ENCODE data around the gene PTRH2. TPM values are rescaled to one million over a fixed set of nuclear protein-coding genes. Genes with fewer than 3 reads are reported as not detected.

PTRH2 gene
- polyA plus RNA-seq, 3 donors: 13.4 to 27.0 (median 26.0) TPM

DNA sequence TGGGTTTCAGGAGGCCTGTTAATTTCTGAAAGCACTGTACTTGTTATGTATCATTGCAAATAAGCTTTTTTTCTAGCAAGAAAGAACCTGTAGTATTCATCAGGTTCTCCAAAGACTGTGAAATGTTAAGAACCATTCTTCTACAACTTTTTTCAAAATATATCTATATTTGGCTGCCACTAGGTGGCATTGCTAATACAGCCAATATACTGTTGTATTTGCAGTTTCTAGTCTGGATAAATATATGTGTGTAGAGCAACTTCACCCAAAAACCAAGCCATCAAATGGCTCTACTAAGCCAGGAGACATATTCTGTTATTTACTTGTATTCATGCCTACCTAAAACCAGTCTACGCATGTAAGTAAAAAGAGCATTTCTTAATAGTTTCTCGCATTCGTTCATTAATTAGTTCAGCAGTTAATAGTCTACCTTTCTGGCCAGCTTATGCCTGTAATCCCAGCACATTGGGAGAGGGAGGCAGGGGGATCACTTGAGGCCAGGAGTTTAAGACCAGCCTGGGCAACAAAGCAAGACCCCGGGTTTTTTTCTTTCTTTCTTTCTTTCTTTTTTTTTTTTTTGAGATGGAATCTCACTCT lies 39.7 kb upstream of the PTRH2 start:
- H3K79me2 ChIP-seq (ENCODE audit: insufficient read depth, low read length): peaks cover 32% of the 10 kb centered on the region
- H3K4me3 Mint-ChIP-seq: no peak overlapping the region
- no peaks in the 10 kb centered on the region for H3K27me3 ChIP-seq (ENCODE audit: control insufficient read depth in 2 of 2, insufficient read depth in 2 of 2, low read length in 2 of 2)
- peaks cover 0 to 4% (median 0%) of the 10 kb centered on the region in 7 donors for H3K9me3 Mint-ChIP-seq
- H3K27me3 Mint-ChIP-seq (ENCODE audit: low read depth in 3 of 3): peaks cover 0 to 2% (median 1%) of the 10 kb centered on the region in 3 donors
- H3K9ac ChIP-seq (ENCODE audit: insufficient read depth, low read length, poor library complexity, severe bottlenecking): no peak overlapping the region
- H3K27ac Mint-ChIP-seq: peak overlapping the region in 4 of 7 donors; percentile 30 to 80 (median 60)
- intact Hi-C loops (cut with micrococcal nuclease): no loop called here
- TF ChIP-seq CTCF (IDR thresholded peaks at IDR 0.05): peak; percentile 72
- H4K20me1 ChIP-seq (ENCODE audit: insufficient read depth, low read length): peaks cover 34% of the 10 kb centered on the region
- no peak overlapping the region for H3K4me2 ChIP-seq (replicated peaks; ENCODE audit: extremely low read depth, low read length, poor library complexity, severe bottlenecking)
- no peak overlapping the region for H2AFZ ChIP-seq (ENCODE audit: insufficient read depth, low read depth, low read length, poor library complexity, severe bottlenecking)
- peak; percentile 18 to 45 (median 22) for DNase-seq
- H3K4me1 ChIP-seq (ENCODE audit: control insufficient read depth in 1 of 2, insufficient read depth in 2 of 2, low read length in 2 of 2): peaks cover 10 to 14% of the 10 kb centered on the region in 2 donors
- peaks cover 12% of the 10 kb centered on the region for H3K4me1 Mint-ChIP-seq
- WGBS (ENCODE audit: insufficient coverage): no CpG with 5 or more reads among the region's 4 CpGs
- no peak overlapping the region for H3K4me3 ChIP-seq (replicated peaks in 1 of 3; ENCODE audit: low read depth in 2 of 3, low read length in 3 of 3)
- no peak overlapping the region for H3K27ac ChIP-seq (ENCODE audit: low read depth in 1 of 2, low read length in 2 of 2)
- H3K9me3 ChIP-seq (replicated peaks in 1 of 2; ENCODE audit: control insufficient read depth in 1 of 2, insufficient read depth in 1 of 2, low read length in 2 of 2): no peaks in the 10 kb centered on the region
- H3K36me3 Mint-ChIP-seq: peaks cover 32 to 64% of the 10 kb centered on the region in 2 donors
- H3K36me3 ChIP-seq (replicated peaks in 1 of 2; ENCODE audit: control insufficient read depth in 1 of 2, insufficient read depth in 2 of 2, low read length in 2 of 2): peaks cover 29 to 60% of the 10 kb centered on the region in 2 donors

DNA sequence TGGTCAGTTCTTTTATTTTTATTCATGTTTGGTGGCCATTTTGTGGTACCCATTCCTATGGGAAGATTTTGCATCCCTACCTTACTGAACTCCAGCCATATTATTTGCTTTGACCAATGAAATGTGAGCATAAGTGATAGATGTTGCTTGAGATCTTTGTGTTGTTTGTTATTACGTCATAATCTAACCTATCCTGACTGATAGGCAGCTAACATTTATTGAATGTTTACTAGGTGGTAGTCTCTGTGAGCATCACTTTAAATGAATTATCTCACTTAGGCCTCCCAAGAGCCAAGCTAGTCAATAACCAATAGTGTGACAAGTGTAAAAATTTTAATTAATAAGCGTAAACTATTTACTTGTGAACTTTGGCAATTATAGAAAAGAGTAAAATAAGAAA lies 37.8 kb upstream of the PTRH2 start:
- Histone ChIP-seq H3K36me3 (replicated peaks in 1 of 2; ENCODE audit: control insufficient read depth in 1 of 2, insufficient read depth in 2 of 2, low read length in 2 of 2) (peaks cover 43 to 72% of the 10 kb centered on the region in 2 donors), H3K9me3 (replicated peaks in 1 of 2; ENCODE audit: control insufficient read depth in 1 of 2, insufficient read depth in 1 of 2, low read length in 2 of 2) (no peaks in the 10 kb centered on the region), H3K4me3 (replicated peaks in 1 of 3; ENCODE audit: low read depth in 2 of 3, low read length in 3 of 3) (no peak overlapping the region), H3K79me2 (ENCODE audit: insufficient read depth, low read length) (peaks cover 22% of the 10 kb centered on the region), H3K4me2 (replicated peaks; ENCODE audit: extremely low read depth, low read length, poor library complexity, severe bottlenecking) (no peak overlapping the region), H3K27ac (ENCODE audit: low read depth in 1 of 2, low read length in 2 of 2) (peak overlapping the region in 1 of 2 donors; percentile 20), H3K27me3 (ENCODE audit: control insufficient read depth in 2 of 2, insufficient read depth in 2 of 2, low read length in 2 of 2) (no peaks in the 10 kb centered on the region), H3K9ac (ENCODE audit: insufficient read depth, low read length, poor library complexity, severe bottlenecking) (no peak overlapping the region), H2AFZ (ENCODE audit: insufficient read depth, low read depth, low read length, poor library complexity, severe bottlenecking) (no peak overlapping the region), H3K4me1 (ENCODE audit: control insufficient read depth in 1 of 2, insufficient read depth in 2 of 2, low read length in 2 of 2) (no peaks in the 10 kb centered on the region), H4K20me1 (ENCODE audit: insufficient read depth, low read length) (peaks cover 48% of the 10 kb centered on the region)
- TF ChIP-seq CTCF (IDR thresholded peaks at IDR 0.05): no peak
- H3K27ac Mint-ChIP-seq: no peak overlapping the region
- intact Hi-C loops (cut with micrococcal nuclease): no loop called here
- WGBS (ENCODE audit: insufficient coverage): no CpG with 5 or more reads among the region's 2 CpGs
- peaks cover 44 to 70% of the 10 kb centered on the region in 2 donors for H3K36me3 Mint-ChIP-seq
- H3K27me3 Mint-ChIP-seq (ENCODE audit: low read depth in 3 of 3): no peaks in the 10 kb centered on the region
- H3K9me3 Mint-ChIP-seq: peaks cover 0 to 4% (median 0%) of the 10 kb centered on the region in 7 donors
- DNase-seq: no peak
- peaks cover 3% of the 10 kb centered on the region for H3K4me1 Mint-ChIP-seq
- no peak overlapping the region for H3K4me3 Mint-ChIP-seq

All from CD14-positive monocyte (primary cell).